Neural progenitor cell (in vitro differentiated cells): ENCODE data around the gene TEX35. TPM values are rescaled to one million over a fixed set of nuclear protein-coding genes. Genes with fewer than 3 reads are reported as not detected.

Experiments
- DNase-seq: peaks from one replicate; pipeline ENCODE4 v3.0.0-alpha.2; 2016; ENCODE audit warnings: low spot score
- H2AFZ ChIP-seq: fragments of 200-600 bp; sonication (generic); replicated peaks from 2 replicates; pipeline ENCODE4 v1.6.1; 2016; ENCODE audit warnings: antibody characterized with exemption
- H3F3A ChIP-seq: fragments of 200-600 bp; sonication (generic); 2 replicates; pipeline ENCODE4 v1.6.1; 2016; ENCODE audit warnings: antibody characterized with exemption, low read depth
- H3K27ac ChIP-seq: fragments of 200-600 bp; sonication (generic); 2 replicates; pipeline ENCODE4 v1.5.1; 2016; ENCODE audit warnings: mild to moderate bottlenecking
- H3K27me3 ChIP-seq: fragments of 200-600 bp; sonication (generic); 2 replicates; pipeline ENCODE4 v1.6.1; 2016; ENCODE audit warnings: mild to moderate bottlenecking, moderate library complexity
- H3K36me3 ChIP-seq: fragments of 200-600 bp; sonication (generic); 2 replicates; pipeline ENCODE4 v1.5.1; 2016
- H3K4me1 ChIP-seq: fragments of 200-600 bp; sonication (generic); 2 replicates; pipeline ENCODE4 v1.6.1; 2016; ENCODE audit warnings: mixed run types
- H3K4me2 ChIP-seq: fragments of 200-600 bp; sonication (generic); 2 replicates; pipeline ENCODE4 v1.6.1; 2016
- H3K4me3 ChIP-seq: fragments of 200-600 bp; sonication (generic); 2 replicates; pipeline ENCODE4 v1.5.1; 2016
- H3K79me2 ChIP-seq: fragments of 200-600 bp; sonication (generic); 2 replicates; pipeline ENCODE4 v1.6.1; 2016; ENCODE audit warnings: low read depth
- H3K9ac ChIP-seq: fragments of 200-600 bp; sonication (generic); 2 replicates; pipeline ENCODE4 v1.6.1; 2016
- H3K9me3 ChIP-seq: fragments of 200-600 bp; sonication (generic); 2 replicates; pipeline ENCODE4 v1.5.1; 2016; ENCODE audit warnings: low read depth
- H4K20me1 ChIP-seq: fragments of 200-600 bp; sonication (generic); 2 replicates; pipeline ENCODE4 v1.6.1; 2016; ENCODE audit warnings: low read depth
- H3K27ac Mint-ChIP-seq: 3 replicates; pipeline ENCODE4 v1.8.0; 2021; ENCODE audit warnings: mixed read lengths
- H3K27me3 Mint-ChIP-seq: 2 replicates; pipeline ENCODE4 v1.8.0; 2022; ENCODE audit warnings: low read depth, mild to moderate bottlenecking, inconsistent platforms, moderate library complexity, mixed read lengths; ENCODE audit not compliant: insufficient read depth
- H3K36me3 Mint-ChIP-seq: 3 replicates; pipeline ENCODE4 v1.8.0; 2021; ENCODE audit warnings: mixed read lengths
- H3K4me1 Mint-ChIP-seq: 3 replicates; pipeline ENCODE4 v1.8.0; 2021; ENCODE audit warnings: mixed read lengths
- H3K4me3 Mint-ChIP-seq: 3 replicates; pipeline ENCODE4 v1.8.0; 2021; ENCODE audit warnings: mild to moderate bottlenecking, moderate library complexity, mixed read lengths
- H3K9me3 Mint-ChIP-seq: 3 replicates; pipeline ENCODE4 v1.8.0; 2020; ENCODE audit warnings: mixed read lengths
- EZH2 ChIP-seq: fragments of 200-600 bp; sonication (generic); IDR thresholded peaks from 2 replicates; pipeline ENCODE4 v1.6.1; 2017; ENCODE audit warnings: antibody characterized with exemption, mild to moderate bottlenecking, moderate library complexity
- EZH2phosphoT487 ChIP-seq: fragments of 200-600 bp; sonication (generic); IDR thresholded peaks from 2 replicates; pipeline ENCODE4 v1.6.1; 2017; ENCODE audit warnings: antibody characterized with exemption
- total RNA-seq: library from RNA; depleted of rRNA; stranded (reverse); fragments of >200 nt; gene quantifications from 2 replicates; pipeline ENCODE4 v1.2.3, GENCODE V29; 2015; ENCODE audit warnings: low replicate concordance
- TF ChIP-seq, protein P1 (sequence below): fragments of 200-600 bp; sonication (generic); IDR thresholded peaks from 2 replicates; pipeline ENCODE4 v1.5.1; 2017; ENCODE audit warnings: antibody characterized with exemption, mild to moderate bottlenecking

TEX35 gene
- total RNA-seq, 1 donor from 2014 or later: not detected

DNA sequence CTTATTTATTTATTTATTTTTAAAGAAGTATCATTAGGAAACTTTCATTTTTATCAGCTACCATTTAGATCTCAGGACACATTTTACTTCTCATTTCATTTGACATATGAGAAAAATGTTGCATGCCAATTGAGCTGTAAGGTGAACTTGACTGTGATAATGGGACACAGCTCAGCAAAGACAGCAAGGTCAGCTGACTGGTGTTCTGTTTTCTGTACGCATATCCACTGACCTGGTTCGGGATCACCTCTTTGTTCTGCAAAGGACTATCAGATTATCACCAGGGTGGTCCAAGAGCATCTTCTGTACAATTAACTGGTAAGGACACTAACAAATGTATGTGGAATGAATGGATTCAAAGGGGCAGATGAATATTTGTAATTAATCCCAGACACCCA, 51.9 kb downstream of the TEX35 start:
- no peaks in the 10 kb centered on the region for H3K79me2 ChIP-seq

DNA sequence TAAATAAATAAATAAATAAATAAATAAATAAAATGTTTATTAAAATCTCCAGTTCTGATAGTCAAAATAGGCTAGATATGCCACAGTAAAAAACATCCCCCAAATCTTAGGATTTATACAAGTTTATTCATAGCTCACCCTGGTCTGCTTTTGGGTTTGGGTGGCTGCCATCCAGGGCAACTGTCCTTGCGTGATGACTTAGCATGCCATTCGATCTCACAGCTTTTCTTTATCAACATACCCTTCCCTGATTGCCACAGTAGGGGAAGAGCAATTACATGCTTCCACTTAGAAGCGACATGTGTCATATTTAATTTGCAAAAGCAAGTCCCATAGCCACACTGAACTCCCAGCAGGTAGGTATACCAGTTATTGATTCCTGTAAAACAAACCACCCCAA, 52.7 kb downstream of the TEX35 start:
- Mint-ChIP-seq H3K27me3 (no peaks in the 10 kb centered on the region), H3K4me3 (no peak overlapping the region), H3K36me3 (no peaks in the 10 kb centered on the region)

More for the DNA sequence above, 51.9 kb downstream of the TEX35 start:
- Histone ChIP-seq H3K27ac (no peak overlapping the region), H3K27me3 (no peaks in the 10 kb centered on the region), H3K9me3 (no peaks in the 10 kb centered on the region), H3K36me3 (no peaks in the 10 kb centered on the region), H3K9ac (no peak overlapping the region), H2AFZ (no peak overlapping the region), H3K4me3 (no peak overlapping the region), H4K20me1 (no peaks in the 10 kb centered on the region), H3F3A (no peaks in the 10 kb centered on the region), H3K4me1 (no peaks in the 10 kb centered on the region), H3K4me2 (no peak overlapping the region)
- H3K4me3 Mint-ChIP-seq: no peak overlapping the region
- no peaks in the 10 kb centered on the region for H3K36me3 Mint-ChIP-seq
- peaks cover 11% of the 10 kb centered on the region for H3K9me3 Mint-ChIP-seq
- H3K4me1 Mint-ChIP-seq: peaks cover 6% of the 10 kb centered on the region
- TF ChIP-seq, protein P1, sequence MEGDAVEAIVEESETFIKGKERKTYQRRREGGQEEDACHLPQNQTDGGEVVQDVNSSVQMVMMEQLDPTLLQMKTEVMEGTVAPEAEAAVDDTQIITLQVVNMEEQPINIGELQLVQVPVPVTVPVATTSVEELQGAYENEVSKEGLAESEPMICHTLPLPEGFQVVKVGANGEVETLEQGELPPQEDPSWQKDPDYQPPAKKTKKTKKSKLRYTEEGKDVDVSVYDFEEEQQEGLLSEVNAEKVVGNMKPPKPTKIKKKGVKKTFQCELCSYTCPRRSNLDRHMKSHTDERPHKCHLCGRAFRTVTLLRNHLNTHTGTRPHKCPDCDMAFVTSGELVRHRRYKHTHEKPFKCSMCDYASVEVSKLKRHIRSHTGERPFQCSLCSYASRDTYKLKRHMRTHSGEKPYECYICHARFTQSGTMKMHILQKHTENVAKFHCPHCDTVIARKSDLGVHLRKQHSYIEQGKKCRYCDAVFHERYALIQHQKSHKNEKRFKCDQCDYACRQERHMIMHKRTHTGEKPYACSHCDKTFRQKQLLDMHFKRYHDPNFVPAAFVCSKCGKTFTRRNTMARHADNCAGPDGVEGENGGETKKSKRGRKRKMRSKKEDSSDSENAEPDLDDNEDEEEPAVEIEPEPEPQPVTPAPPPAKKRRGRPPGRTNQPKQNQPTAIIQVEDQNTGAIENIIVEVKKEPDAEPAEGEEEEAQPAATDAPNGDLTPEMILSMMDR: no peak
- no peak for TF ChIP-seq EZH2phosphoT487
- TF ChIP-seq EZH2: no peak
- no peak for DNase-seq
- no peak overlapping the region for H3K27ac Mint-ChIP-seq
- no peaks in the 10 kb centered on the region for H3K27me3 Mint-ChIP-seq

GRCh38 chr1:178566187-178566586, 53.3 kb downstream of the TEX35 start:
- no peaks in the 10 kb centered on the region for H3K79me2 ChIP-seq
- no peak for DNase-seq
- H3K4me2 ChIP-seq: no peak overlapping the region
- no peak overlapping the region for H3K9ac ChIP-seq
- H3F3A ChIP-seq: no peaks in the 10 kb centered on the region
- no peak overlapping the region for H3K4me3 Mint-ChIP-seq
- H3K27me3 Mint-ChIP-seq: no peaks in the 10 kb centered on the region
- H3K27me3 ChIP-seq: no peaks in the 10 kb centered on the region
- no peaks in the 10 kb centered on the region for H3K9me3 ChIP-seq
- no peaks in the 10 kb centered on the region for H3K4me1 ChIP-seq
- TF ChIP-seq EZH2 (no peak), EZH2phosphoT487 (no peak)
- TF ChIP-seq, protein P1: no peak
- H2AFZ ChIP-seq: no peak overlapping the region
- peaks cover 5% of the 10 kb centered on the region for H3K4me1 Mint-ChIP-seq
- H3K27ac Mint-ChIP-seq: no peak overlapping the region
- H3K27ac ChIP-seq: no peak overlapping the region
- H3K4me3 ChIP-seq: no peak overlapping the region
- H3K36me3 Mint-ChIP-seq: no peaks in the 10 kb centered on the region
- no peaks in the 10 kb centered on the region for H3K36me3 ChIP-seq
- H3K9me3 Mint-ChIP-seq: peaks cover 8% of the 10 kb centered on the region
- H4K20me1 ChIP-seq: no peaks in the 10 kb centered on the region

More for the DNA sequence above, 52.7 kb downstream of the TEX35 start:
- Histone ChIP-seq H3K4me1 (no peaks in the 10 kb centered on the region), H3F3A (no peaks in the 10 kb centered on the region), H3K4me2 (no peak overlapping the region), H3K4me3 (no peak overlapping the region), H3K9me3 (no peaks in the 10 kb centered on the region), H3K27ac (no peak overlapping the region), H4K20me1 (no peaks in the 10 kb centered on the region), H3K36me3 (no peaks in the 10 kb centered on the region), H3K9ac (no peak overlapping the region), H2AFZ (no peak overlapping the region), H3K27me3 (no peaks in the 10 kb centered on the region), H3K79me2 (no peaks in the 10 kb centered on the region)
- DNase-seq: no peak
- peaks cover 9% of the 10 kb centered on the region for H3K9me3 Mint-ChIP-seq
- H3K27ac Mint-ChIP-seq: no peak overlapping the region
- TF ChIP-seq, protein P1: no peak
- TF ChIP-seq EZH2: no peak
- no peak for TF ChIP-seq EZH2phosphoT487
- peaks cover 5% of the 10 kb centered on the region for H3K4me1 Mint-ChIP-seq
